PC-3 (cell line): Measurements from ENCODE around the gene SLC11A2. TPM values are rescaled to one million over a fixed set of nuclear protein-coding genes. Genes with fewer than 3 reads are reported as not detected.

Experiments
- ATAC-seq: fragments of 200-7000 bp; cut with Tn5 transposase; 2 replicates; pipeline ENCODE4 v1.9.1; 2020; ENCODE audit warnings: mild to moderate bottlenecking, moderate library complexity
- BruUV-seq: library from RNA; stranded (reverse); fragments of 400-500 nt; replicated peaks from 2 replicates; lab custom pipeline; 2021; lab: Mats Ljungman, UMichigan
- CTCF ChIA-PET: fragments of 300-600 bp; sonication (Branson Sonifier 250); formaldehyde crosslinking; loops from one replicate; lab custom pipeline; 2022; ENCODE audit warnings: antibody characterized with exemption; lab: Charles Lee
- POLR2A ChIA-PET: fragments of 300-600 bp; sonication (Branson Sonifier 250); formaldehyde crosslinking; loops from one replicate; lab custom pipeline; 2022; ENCODE audit warnings: antibody characterized with exemption; ENCODE audit not compliant: unreplicated experiment; lab: Charles Lee
- DNase-seq: peaks from one replicate; pipeline ENCODE4 v3.0.0-alpha.2; 2015
- H2AFZ ChIP-seq: fragments of 300-600 bp; sonication (generic); 2 replicates; pipeline ENCODE4 v1.6.0; 2016; ENCODE audit warnings: antibody characterized with exemption, low read length
- H3F3A ChIP-seq: fragments of 300-600 bp; sonication (generic); one replicate; pipeline ENCODE4 v1.6.0; 2017; ENCODE audit warnings: antibody characterized with exemption, low read length, control low read depth, mild to moderate bottlenecking; ENCODE audit not compliant: unreplicated experiment
- H3K27ac ChIP-seq: fragments of 300-600 bp; sonication (generic); 2 replicates; pipeline ENCODE4 v1.5.1; 2016; ENCODE audit warnings: mild to moderate bottlenecking, low read length
- H3K27me3 ChIP-seq: fragments of 300-600 bp; sonication (generic); 2 replicates; pipeline ENCODE4 v1.6.1; 2016; ENCODE audit warnings: low read length, mixed read lengths
- H3K36me3 ChIP-seq: fragments of 300-600 bp; sonication (generic); 2 replicates; pipeline ENCODE4 v1.6.1; 2016; ENCODE audit warnings: low read depth, mixed run types, low read length, mixed read lengths
- H3K4me1 ChIP-seq: fragments of 300-600 bp; sonication (generic); 2 replicates; pipeline ENCODE4 v1.5.1; 2016; ENCODE audit warnings: low read length; ENCODE audit not compliant: insufficient read depth
- H3K4me2 ChIP-seq: fragments of 300-600 bp; sonication (generic); 2 replicates; pipeline ENCODE4 v1.6.0; 2016; ENCODE audit warnings: low read length
- H3K4me3 ChIP-seq: fragments of 300-600 bp; sonication (generic); 2 replicates; pipeline ENCODE4 v1.5.1; 2016; ENCODE audit warnings: mild to moderate bottlenecking, low read length, mixed read lengths
- H3K79me2 ChIP-seq: fragments of 300-600 bp; sonication (generic); 2 replicates; pipeline ENCODE4 v1.6.1; 2017; ENCODE audit warnings: low read length, mixed read lengths
- H3K9ac ChIP-seq: fragments of 300-600 bp; sonication (generic); 2 replicates; pipeline ENCODE4 v1.6.0; 2016; ENCODE audit warnings: mild to moderate bottlenecking, low read length
- H3K9me2 ChIP-seq: fragments of 300-600 bp; sonication (generic); replicated peaks from 2 replicates; pipeline ENCODE4 v1.6.1; 2016; ENCODE audit warnings: mixed run types, low read length, mixed read lengths
- H3K9me3 ChIP-seq: fragments of 300-600 bp; sonication (generic); 2 replicates; pipeline ENCODE4 v1.6.1; 2016; ENCODE audit warnings: low read length, mixed read lengths
- H4K20me1 ChIP-seq: fragments of 300-600 bp; sonication (generic); 2 replicates; pipeline ENCODE4 v1.6.1; 2016; ENCODE audit warnings: low read length, mixed read lengths
- EZH2 ChIP-seq: fragments of 300-600 bp; sonication (generic); IDR thresholded peaks from one replicate; pipeline ENCODE4 v1.6.1; 2017; ENCODE audit warnings: antibody characterized with exemption, mild to moderate bottlenecking, low read length; ENCODE audit not compliant: unreplicated experiment
- EZH2phosphoT487 ChIP-seq: fragments of 300-600 bp; sonication (generic); IDR thresholded peaks from 2 replicates; pipeline ENCODE4 v1.6.1; 2018; ENCODE audit warnings: mild to moderate bottlenecking, antibody characterized with exemption, low read length, borderline replicate concordance
- intact Hi-C: fragments of 100-400 bp; cut with micrococcal nuclease; formaldehyde crosslinking; loops from 2 replicates; pipeline ENCODE4 v1.9.0; 2023
- total RNA-seq: library from RNA; depleted of rRNA; stranded (reverse); fragments of >200 nt; gene quantifications from 2 replicates; pipeline ENCODE4 v1.2.3, GENCODE V29; 2014
- TF ChIP-seq, protein P1 (sequence below): fragments of 300-600 bp; sonication (generic); conservative IDR thresholded peaks from 2 replicates; pipeline ENCODE4 v1.5.1; 2017; ENCODE audit warnings: antibody characterized with exemption, low read depth, mild to moderate bottlenecking, low read length

SLC11A2 gene
- total RNA-seq, 1 experiment from 2014 or later, result 38.8 TPM

DNA sequence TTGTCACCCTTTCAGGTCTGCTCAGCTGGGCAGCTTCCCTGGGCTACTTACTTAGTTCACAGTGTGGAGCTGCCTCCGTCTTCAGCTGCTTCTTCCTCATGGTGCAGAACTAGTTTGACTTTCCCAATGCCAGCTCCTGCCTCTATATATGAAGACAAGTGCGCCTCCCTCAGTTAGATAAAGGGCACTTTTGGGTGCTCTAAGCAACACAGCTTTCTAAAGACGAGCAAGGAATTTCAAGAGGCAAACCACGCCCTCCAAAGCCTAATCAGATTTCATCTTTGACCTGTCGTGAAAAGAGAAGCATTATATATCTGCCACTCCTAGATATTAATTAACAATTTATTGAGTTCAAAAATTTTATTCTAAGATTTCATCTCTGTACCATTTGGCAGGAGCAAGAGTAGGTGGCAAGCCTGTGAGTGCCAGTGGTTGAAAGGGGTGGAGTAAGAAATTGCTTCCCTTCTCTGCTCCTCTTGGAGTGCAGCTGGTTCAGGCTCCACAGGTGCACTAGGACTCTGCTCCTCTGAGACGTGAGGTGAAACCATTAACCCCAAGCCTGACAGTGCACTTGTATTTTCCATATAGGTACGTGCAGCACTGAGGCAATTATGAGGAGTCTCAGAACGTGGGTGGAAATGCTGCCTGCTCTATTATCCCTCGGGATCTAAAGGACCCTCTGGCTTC is 2.1 kb upstream of the SLC11A2 start:
- H3K27ac ChIP-seq, result no peak overlapping the region
- H3K27me3 ChIP-seq, result no peaks in the 10 kb centered on the region
- H3K9me2 ChIP-seq, result no peaks in the 10 kb centered on the region
- H3K36me3 ChIP-seq, result no peaks in the 10 kb centered on the region
- no peaks in the 10 kb centered on the region for H3K9me3 ChIP-seq
- peak overlapping the region; percentile 66 for H2AFZ ChIP-seq
- peak overlapping the region; percentile 13; the same call in 1 of the 2 replicates for H3K4me3 ChIP-seq
- DNase-seq, result peak; percentile 75
- H3K4me1 ChIP-seq, result peaks cover 34% of the 10 kb centered on the region
- intact Hi-C loops, result loop anchor here (1.0 kb wide), 1 partner anchor 203 kb away; no protein-coding TSS in a partner anchor
- POLR2A ChIA-PET, result no interaction called here
- no peak overlapping the region for H3K9ac ChIP-seq
- TF ChIP-seq, protein P1, sequence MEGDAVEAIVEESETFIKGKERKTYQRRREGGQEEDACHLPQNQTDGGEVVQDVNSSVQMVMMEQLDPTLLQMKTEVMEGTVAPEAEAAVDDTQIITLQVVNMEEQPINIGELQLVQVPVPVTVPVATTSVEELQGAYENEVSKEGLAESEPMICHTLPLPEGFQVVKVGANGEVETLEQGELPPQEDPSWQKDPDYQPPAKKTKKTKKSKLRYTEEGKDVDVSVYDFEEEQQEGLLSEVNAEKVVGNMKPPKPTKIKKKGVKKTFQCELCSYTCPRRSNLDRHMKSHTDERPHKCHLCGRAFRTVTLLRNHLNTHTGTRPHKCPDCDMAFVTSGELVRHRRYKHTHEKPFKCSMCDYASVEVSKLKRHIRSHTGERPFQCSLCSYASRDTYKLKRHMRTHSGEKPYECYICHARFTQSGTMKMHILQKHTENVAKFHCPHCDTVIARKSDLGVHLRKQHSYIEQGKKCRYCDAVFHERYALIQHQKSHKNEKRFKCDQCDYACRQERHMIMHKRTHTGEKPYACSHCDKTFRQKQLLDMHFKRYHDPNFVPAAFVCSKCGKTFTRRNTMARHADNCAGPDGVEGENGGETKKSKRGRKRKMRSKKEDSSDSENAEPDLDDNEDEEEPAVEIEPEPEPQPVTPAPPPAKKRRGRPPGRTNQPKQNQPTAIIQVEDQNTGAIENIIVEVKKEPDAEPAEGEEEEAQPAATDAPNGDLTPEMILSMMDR, result peak; percentile 69
- no peak for TF ChIP-seq EZH2
- H3F3A ChIP-seq, result no peaks in the 10 kb centered on the region
- ATAC-seq, result peak; percentile 34
- H4K20me1 ChIP-seq, result no peaks in the 10 kb centered on the region
- CTCF ChIA-PET, result interaction anchor here (0.6 to 1.7 kb wide), 7 partner anchors 15 to 263 kb away, joined by 3 to 9 read pairs (median 5); no protein-coding TSS in a partner anchor
- peaks cover 26% of the 10 kb centered on the region for H3K79me2 ChIP-seq
- peak overlapping the region; percentile 53 for H3K4me2 ChIP-seq
- no TSS peak for BruUV-seq

DNA sequence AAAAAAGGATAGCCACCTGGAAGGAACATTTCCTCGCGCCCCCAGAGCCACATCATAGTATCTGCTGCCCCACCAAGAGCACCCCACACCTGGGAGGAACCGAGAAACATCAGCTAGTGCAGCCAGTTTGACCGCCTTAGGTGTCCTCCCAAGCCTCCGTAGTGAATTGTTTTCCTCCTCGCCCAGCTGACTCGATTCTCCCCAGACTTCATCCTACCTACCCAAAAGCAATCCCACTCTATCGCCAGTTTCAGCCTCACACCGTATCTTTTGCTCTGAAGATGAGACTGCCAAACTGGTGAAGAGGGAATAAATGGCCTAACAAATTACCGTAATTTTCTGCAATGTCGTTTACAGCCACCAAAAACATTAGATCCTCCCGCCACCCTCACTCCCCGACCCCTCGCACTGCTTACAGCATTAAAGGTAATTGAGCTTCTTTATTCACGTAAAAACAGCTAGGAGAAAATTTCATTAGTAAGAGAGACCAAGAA is 1.2 kb upstream of the SLC11A2 start:
- CTCF ChIA-PET, result interaction anchor here (1.0 to 1.7 kb wide), 5 partner anchors 32 to 262 kb away, joined by 4 to 9 read pairs (median 5); no protein-coding TSS in a partner anchor
- Histone ChIP-seq H3K27me3 (no peaks in the 10 kb centered on the region), H3F3A (no peaks in the 10 kb centered on the region), H3K27ac (no peak overlapping the region), H3K4me2 (peak overlapping the region; percentile 53), H3K4me1 (peaks cover 34% of the 10 kb centered on the region), H3K4me3 (peak overlapping the region; percentile 13; the same call in 1 of the 2 replicates), H3K9ac (no peak overlapping the region), H3K9me3 (no peaks in the 10 kb centered on the region), H3K79me2 (peaks cover 34% of the 10 kb centered on the region), H3K9me2 (no peaks in the 10 kb centered on the region), H4K20me1 (no peaks in the 10 kb centered on the region), H2AFZ (peak overlapping the region; percentile 66; the same call in 1 of the 2 replicates), H3K36me3 (no peaks in the 10 kb centered on the region)
- no peak for ATAC-seq
- POLR2A ChIA-PET, result no interaction called here
- no peak for DNase-seq
- intact Hi-C loops, result no loop called here
- no TSS peak for BruUV-seq
- TF ChIP-seq EZH2phosphoT487, result no peak
- no peak for TF ChIP-seq EZH2
- TF ChIP-seq, protein P1, result no peak
